ENCODE results near the gene SEMA3D.

SEMA3D gene

GRCh38 chr7:85144771-85145170 lies 42.1 kb downstream of the SEMA3D start:
- no peak for DNase-seq (ENCODE audit: low read depth, low spot score)
- in situ Hi-C loops (cut with HindIII; ENCODE audit: low sequenced_read_pairs): no loop called here
- no peak for TF ChIP-seq CTCF (IDR thresholded peaks at IDR 0.05; ENCODE audit: low read depth, low read length)
- H3K4me3 ChIP-seq (ENCODE audit: low read depth, low read length): no peak overlapping the region

DNA sequence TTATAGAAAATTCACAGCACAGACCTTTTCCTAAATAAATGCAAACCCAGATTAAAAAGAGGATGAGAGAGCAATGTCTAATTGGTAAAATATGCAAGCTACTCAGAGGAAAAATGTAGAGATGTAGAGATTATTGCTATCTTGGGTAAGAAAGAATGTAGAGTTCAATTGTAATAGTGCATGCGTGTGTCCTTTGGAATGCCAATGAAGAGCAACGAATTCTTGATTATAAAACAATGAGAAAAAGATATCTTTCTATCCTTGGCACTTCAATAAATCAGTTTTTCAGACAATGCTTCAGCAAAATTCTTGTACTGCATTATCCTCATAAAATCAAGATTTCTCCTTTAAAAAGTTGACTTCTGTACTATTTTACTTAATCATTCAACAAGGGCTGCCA lies 50.9 kb downstream of the SEMA3D start:
- peak; percentile 68 for DNase-seq (ENCODE audit: low read depth, low spot score)
- in situ Hi-C loops (cut with HindIII; ENCODE audit: low sequenced_read_pairs): no loop called here
- no peak for TF ChIP-seq CTCF (IDR thresholded peaks at IDR 0.05; ENCODE audit: low read depth, low read length)
- no peak overlapping the region for H3K4me3 ChIP-seq (ENCODE audit: low read depth, low read length)

DNA sequence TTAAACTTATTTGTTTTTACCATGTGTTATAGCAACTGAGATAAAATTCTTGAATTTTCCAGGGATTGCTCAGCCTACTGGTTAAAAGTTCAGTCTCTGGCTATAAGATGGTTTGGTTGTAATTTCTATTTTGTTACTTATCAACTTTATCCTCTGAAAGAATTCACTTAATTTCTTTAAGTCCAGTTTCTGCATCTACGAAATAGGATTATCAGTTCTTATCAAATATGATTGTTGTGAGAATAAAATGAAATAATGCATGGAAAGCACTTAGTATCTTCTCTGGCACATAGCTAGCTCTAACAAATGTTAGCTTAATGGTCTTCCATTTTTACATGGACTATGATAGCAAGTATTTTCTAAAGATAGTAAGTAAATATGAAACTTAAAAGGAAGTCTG lies 53.3 kb downstream of the SEMA3D start:
- TF ChIP-seq CTCF (IDR thresholded peaks at IDR 0.05; ENCODE audit: low read depth, low read length): no peak
- in situ Hi-C loops (cut with HindIII; ENCODE audit: low sequenced_read_pairs): no loop called here
- no peak for DNase-seq (ENCODE audit: low read depth, low spot score)
- no peak overlapping the region for H3K4me3 ChIP-seq (ENCODE audit: low read depth, low read length)

DNA sequence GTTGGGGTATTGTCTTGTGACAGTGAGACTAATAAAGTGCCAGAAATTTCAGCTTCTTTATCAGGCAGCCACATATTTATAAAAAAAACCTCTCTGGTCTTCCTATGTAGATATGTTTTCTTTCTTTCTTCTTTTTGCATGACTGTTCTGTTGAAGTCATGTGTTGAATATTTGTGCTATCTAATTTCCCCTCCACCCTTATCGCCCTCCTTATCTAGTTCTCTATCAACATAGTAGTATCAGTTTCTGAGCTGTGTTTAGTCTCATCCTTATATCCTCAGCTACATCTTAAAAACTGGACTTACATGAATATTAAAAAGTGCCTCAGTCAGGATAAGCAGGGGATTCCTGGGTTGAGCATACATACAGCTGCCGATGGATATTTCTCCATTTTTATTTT lies 53.9 kb downstream of the SEMA3D start:
- in situ Hi-C loops (cut with HindIII; ENCODE audit: low sequenced_read_pairs): no loop called here
- no peak for DNase-seq (ENCODE audit: low read depth, low spot score)
- no peak for TF ChIP-seq CTCF (IDR thresholded peaks at IDR 0.05; ENCODE audit: low read depth, low read length)
- no peak overlapping the region for H3K4me3 ChIP-seq (ENCODE audit: low read depth, low read length)

DNA sequence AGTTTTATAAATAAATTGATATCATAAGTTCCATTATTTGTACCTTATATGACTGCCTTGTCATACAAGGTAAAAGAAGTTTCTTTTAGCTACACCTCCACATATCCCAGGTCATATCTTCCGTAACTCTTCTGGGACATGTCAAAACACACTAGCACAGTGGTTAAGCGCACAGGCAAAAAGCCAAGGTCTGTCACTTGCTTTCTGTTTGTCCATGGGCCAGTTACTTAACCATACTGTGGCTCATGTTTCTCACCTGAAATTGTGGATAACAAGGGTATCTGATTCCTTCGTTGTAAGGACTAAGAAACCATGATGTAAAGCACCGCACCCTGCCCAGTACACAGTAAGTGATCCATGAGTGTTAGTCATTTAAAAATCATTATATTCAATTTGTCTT lies 56.2 kb downstream of the SEMA3D start:
- H3K4me3 ChIP-seq (ENCODE audit: low read depth, low read length): no peak overlapping the region
- no peak for TF ChIP-seq CTCF (IDR thresholded peaks at IDR 0.05; ENCODE audit: low read depth, low read length)
- in situ Hi-C loops (cut with HindIII; ENCODE audit: low sequenced_read_pairs): no loop called here
- DNase-seq (ENCODE audit: low read depth, low spot score): no peak

DNA sequence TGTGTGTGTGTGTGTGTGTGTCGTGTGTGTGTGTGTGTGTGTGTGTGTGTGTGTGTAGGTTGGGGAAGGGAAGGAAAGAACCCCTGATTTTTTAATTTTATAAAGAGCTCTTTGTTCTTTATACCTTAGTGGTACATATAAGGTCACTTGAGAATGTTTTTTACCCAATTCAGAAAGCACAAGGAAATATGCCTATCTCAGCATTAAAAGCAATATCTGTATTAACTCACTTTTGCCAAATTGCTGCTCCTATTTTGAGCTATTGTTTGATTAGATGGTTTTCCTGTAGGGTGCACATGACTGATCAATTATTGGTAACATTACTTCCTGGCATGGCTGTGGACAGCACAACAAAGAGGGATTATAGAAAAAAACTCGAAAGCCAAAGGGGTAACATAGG lies 60.5 kb downstream of the SEMA3D start:
- no peak for DNase-seq (ENCODE audit: low read depth, low spot score)
- in situ Hi-C loops (cut with HindIII; ENCODE audit: low sequenced_read_pairs): no loop called here
- H3K4me3 ChIP-seq (ENCODE audit: low read depth, low read length): no peak overlapping the region
- no peak for TF ChIP-seq CTCF (IDR thresholded peaks at IDR 0.05; ENCODE audit: low read depth, low read length)

DNA sequence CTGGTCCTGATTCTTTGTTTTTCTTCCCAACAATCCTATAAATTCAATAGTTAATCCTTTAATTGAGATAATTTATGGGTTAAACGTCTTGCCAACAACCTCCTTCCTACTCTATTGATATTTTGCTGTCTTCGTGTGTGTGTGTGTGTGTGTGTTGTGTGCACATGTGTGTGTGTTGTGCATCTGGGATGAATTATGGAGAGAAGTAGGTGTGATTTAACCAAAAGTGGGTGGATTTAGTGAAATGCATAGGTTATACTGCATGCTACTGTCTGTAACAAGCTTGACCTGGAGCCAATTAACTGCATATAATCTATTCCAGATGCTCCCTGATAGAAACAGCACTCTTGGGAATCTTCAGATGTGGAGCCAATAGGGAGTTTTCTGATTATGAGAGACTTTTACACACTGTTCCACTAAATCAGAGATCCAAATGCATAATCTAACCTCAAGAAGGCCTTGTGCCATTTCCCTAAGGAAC lies 61.2 kb downstream of the SEMA3D start:
- no peak for TF ChIP-seq CTCF (IDR thresholded peaks at IDR 0.05; ENCODE audit: low read depth, low read length)
- H3K4me3 ChIP-seq (ENCODE audit: low read depth, low read length): no peak overlapping the region
- no peak for DNase-seq (ENCODE audit: low read depth, low spot score)
- in situ Hi-C loops (cut with HindIII; ENCODE audit: low sequenced_read_pairs): no loop called here
